AG09319 (cell line): Measurements from ENCODE around the gene RASSF1.

Source experiments
- DNase-seq: peaks from one replicate; pipeline ENCODE4 v3.0.0-alpha.2; 2010; ENCODE audit warnings: low read depth; ENCODE audit errors: extremely low read depth
- TF ChIP-seq, protein P1 (sequence below): IDR thresholded peaks from 2 replicates; pipeline ENCODE4 v1.5.1; 2011; ENCODE audit warnings: low read depth, mild to moderate bottlenecking, inconsistent platforms, low read length, moderate library complexity

RASSF1 gene

DNA sequence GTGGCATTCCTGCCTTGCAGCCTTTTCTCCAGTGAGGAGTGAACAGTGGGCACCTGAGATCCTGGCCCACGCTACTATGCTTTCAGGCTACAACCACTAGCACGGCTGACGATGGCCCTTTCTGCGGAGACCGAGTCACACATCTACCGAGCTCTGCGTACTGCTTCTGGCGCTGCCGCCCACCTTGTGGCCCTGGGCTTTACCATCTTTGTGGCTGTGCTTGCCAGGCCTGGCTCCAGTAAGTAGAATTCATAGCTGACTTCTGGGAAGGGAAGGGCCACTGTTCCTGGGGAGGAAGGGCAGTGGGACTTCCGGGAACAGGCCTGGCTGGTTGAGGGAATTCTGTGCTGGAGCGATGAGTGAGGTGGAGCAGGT lies 10.7 kb upstream of the RASSF1 start:
- DNase-seq, result no peak
- TF ChIP-seq, protein P1, sequence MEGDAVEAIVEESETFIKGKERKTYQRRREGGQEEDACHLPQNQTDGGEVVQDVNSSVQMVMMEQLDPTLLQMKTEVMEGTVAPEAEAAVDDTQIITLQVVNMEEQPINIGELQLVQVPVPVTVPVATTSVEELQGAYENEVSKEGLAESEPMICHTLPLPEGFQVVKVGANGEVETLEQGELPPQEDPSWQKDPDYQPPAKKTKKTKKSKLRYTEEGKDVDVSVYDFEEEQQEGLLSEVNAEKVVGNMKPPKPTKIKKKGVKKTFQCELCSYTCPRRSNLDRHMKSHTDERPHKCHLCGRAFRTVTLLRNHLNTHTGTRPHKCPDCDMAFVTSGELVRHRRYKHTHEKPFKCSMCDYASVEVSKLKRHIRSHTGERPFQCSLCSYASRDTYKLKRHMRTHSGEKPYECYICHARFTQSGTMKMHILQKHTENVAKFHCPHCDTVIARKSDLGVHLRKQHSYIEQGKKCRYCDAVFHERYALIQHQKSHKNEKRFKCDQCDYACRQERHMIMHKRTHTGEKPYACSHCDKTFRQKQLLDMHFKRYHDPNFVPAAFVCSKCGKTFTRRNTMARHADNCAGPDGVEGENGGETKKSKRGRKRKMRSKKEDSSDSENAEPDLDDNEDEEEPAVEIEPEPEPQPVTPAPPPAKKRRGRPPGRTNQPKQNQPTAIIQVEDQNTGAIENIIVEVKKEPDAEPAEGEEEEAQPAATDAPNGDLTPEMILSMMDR, result no peak

DNA sequence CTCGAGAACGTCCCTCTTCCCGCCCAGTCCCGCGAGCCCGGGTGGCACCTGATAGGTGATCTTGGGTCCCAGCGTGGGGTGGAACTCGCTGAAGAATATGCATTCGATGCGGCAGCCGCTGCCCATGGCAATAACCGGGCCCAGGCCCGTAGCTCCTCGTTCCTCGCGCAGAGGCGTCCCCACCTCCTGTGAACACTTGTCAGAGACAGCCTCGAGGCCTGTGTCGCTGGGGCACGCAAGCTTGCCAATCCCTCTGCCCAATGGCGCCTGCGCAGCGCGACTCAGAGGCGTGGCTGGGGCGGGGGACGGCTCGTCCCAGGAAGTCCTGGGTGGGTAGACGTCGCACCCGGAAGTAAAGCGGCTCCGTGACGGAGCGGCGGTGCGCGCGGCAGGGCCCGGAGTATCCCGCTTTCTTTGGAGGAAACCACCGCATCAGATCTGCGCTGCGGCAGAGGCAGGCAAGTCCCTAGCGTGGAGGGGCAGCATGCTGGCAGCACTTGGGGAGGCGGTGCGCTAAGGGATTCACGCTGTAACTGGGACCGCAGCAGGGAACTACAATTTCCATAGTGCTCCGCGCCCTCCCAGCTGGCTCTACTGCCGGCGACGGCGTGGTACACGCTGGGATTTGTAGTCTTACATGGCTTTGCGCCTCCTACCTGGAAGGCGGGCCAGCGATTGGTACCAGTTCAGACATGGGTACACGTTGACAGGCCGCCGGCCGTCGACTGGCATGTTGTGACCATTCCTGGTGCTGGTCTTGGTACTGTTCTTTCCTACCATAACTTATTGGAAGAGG lies 10.1 kb upstream of the RASSF1 start, which contains the start of the genes CYB561D2 and NPRL2:
Gene CYB561D2, plus strand, starts transcription at position 336 of the 796 bp plus-strand sequence. CDS start 572 bp downstream, outside the sequence.
Gene NPRL2, minus strand, starts transcription at position 249 of the 796 bp plus-strand sequence. Its CDS starts 123 bp downstream, at position 126.
- TF ChIP-seq, protein P1, result no peak

DNA sequence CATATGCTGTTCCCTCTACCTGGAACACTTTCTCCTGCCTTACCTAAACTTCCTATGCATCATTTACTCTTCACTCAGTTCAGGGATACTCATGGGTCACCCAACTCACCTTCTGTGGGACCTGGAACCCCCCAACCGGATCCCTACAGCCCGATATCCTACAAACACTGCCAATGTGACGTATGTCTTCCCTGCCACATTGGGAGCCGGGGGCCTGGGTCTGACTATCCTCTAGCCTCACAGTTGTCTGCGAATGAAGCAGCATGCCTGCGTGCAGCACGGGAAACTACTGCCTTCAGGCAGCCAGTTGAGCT lies 9.5 kb upstream of the RASSF1 start:
- TF ChIP-seq, protein P1, result no peak
- no peak for DNase-seq

More for the DNA sequence above, 10.1 kb upstream of the RASSF1 start, which contains the start of the genes CYB561D2 and NPRL2:
- DNase-seq, result peak; percentile 76

DNA sequence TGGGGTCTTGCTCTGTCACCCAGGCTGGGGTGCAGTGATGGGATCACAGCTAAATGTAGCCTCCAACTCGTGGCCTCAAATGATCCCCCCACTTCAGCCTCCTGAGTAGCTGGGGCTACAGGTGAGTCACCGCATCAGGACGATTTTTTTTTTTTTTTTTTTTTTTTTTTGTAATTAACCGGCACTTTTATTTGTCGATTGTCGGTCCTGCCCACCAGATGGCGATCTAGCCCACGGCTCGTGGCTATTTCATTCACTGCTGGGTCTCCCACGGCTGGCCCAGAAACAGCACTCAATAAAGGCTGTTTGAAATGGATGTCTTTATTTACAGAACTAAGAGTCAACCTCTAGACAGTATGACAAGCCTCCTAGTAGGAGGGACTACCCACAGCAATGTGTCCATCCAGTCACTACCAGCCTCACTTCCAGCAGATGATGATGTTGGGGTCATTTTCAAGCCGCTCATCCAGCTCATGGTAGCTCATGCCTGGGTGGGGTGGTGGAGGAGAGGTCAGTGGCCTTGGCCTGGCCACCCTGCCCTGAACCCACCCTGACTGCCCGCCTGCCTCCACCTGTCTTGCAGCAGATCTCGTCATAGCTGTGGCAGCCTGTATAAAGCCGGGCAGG lies 6.7 kb upstream of the RASSF1 start:
- TF ChIP-seq, protein P1, result peak; percentile 65
- DNase-seq, result peak; percentile 41

DNA sequence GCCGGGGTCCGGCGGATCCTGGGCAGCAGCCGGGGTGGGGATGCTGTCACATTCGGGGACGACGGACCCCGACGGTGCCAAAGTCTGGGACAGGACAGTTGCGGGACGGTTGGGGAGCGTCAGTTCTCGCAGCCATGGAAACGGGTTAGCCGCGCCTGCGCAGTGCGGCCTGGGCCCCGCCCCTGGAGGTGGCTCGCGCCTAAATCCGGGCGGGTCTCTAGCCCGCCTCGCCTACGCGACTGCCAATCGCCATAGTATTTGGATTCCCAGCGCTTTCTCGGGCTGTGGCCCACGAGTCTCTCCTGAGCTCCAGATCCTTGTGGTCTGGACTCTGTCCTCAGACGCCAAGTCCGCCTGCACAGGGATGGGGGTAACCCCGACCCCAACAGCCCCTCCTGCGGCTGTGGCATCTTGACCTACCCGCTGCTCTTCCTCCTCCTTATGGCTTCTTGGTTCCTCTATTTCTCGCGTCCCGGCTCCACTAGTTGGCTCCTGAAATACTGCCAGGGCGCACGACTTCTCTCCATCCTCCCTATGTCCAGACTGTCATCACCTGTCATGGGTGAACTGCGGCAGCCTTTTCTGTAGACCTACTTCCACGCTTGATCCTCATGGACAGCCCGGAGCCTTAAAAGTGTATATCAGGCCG lies 5.1 kb upstream of the RASSF1 start, which contains the start of gene ZMYND10:
Gene ZMYND10, minus strand, starts transcription at position 147 of the 649 bp plus-strand sequence. CDS start 153 bp downstream, outside the sequence.
- TF ChIP-seq, protein P1, result no peak
- no peak for DNase-seq

DNA sequence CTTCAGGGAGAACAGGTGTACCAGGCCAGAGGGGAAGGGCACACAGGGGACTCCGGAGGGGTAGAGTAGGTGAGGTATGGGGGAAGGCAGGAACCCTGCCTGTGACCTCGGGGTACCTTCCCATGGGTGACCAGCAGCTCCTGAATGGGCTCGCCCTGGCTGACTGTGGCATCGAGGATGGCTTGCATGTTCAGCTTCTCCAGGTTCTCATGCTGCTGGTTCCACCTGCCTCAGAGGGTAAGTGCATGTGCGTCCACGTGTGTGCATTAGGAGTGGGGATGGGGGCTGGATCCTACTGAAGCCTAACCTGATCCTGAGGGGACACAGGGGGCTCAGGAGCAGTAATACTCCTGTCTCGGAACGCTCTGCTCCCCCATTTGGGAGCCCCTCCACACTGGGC lies 4.4 kb upstream of the RASSF1 start:
- DNase-seq, result no peak

More for the DNA sequence above, 4.4 kb upstream of the RASSF1 start:
- TF ChIP-seq, protein P1, result no peak
